ENCODE data around the gene RNF212.

DNA sequence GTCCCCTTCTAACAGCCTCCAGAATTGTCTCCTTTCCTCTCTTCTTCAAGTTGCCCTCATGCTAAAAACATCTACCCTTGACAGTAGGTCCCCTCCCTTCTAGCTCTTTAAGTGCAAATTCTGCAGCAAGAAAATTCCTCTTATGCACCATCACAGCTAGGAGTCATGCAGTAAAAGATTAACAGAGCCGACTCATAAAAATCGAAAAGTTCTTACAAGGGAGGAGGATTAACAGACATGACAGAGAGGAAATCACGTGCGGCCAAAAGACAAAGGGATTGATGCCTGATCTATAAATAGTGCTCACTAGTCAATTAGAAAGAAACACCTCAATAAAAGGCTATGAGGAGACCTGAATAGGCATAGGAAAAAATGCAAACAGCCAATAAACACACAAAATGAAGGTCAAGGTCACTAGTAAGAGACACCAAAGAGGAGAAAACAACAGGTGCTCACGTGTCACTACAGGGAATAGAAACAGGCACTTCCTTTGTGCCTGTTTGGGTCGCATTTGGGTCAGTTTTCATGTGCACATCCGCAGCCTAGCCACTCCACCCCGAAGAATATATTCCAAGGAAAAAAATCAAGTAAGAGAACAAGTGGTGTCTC lies 3.4 kb downstream of the RNF212 start:
- TF ChIP-seq POLR2A (IDR thresholded peaks at IDR 0.05; ENCODE audit: insufficient read depth in 1 of 2, low read depth in 2 of 2, low read length in 2 of 2) (no peak), MXI1 (IDR thresholded peaks at IDR 0.05; ENCODE audit: borderline replicate concordance, low read depth, low read length) (no peak), EP300 (IDR thresholded peaks at IDR 0.05; ENCODE audit: low read depth in 2 of 2, low read length in 2 of 2) (no peak), EP300 (CRISPR knock-in tag; IDR thresholded peaks at IDR 0.05; ENCODE audit: borderline replicate concordance) (no peak), RXRB (CRISPR knock-in tag; IDR thresholded peaks at IDR 0.05; ENCODE audit: borderline replicate concordance) (no peak), JUND (CRISPR knock-in tag; IDR thresholded peaks at IDR 0.05) (no peak), ELF1 (CRISPR knock-in tag; IDR thresholded peaks at IDR 0.05) (no peak), ZNF468 (CRISPR knock-in tag; IDR thresholded peaks at IDR 0.05) (no peak), ZNF781 (CRISPR knock-in tag; IDR thresholded peaks at IDR 0.05; ENCODE audit: borderline replicate concordance, not compliant biosample characterization) (no peak), RAD21 (CRISPR knock-in tag; IDR thresholded peaks at IDR 0.05) (no peak), SETDB1 (CRISPR knock-in tag; IDR thresholded peaks at IDR 0.05; ENCODE audit: borderline replicate concordance) (no peak)
- TF ChIP-seq, protein P1, sequence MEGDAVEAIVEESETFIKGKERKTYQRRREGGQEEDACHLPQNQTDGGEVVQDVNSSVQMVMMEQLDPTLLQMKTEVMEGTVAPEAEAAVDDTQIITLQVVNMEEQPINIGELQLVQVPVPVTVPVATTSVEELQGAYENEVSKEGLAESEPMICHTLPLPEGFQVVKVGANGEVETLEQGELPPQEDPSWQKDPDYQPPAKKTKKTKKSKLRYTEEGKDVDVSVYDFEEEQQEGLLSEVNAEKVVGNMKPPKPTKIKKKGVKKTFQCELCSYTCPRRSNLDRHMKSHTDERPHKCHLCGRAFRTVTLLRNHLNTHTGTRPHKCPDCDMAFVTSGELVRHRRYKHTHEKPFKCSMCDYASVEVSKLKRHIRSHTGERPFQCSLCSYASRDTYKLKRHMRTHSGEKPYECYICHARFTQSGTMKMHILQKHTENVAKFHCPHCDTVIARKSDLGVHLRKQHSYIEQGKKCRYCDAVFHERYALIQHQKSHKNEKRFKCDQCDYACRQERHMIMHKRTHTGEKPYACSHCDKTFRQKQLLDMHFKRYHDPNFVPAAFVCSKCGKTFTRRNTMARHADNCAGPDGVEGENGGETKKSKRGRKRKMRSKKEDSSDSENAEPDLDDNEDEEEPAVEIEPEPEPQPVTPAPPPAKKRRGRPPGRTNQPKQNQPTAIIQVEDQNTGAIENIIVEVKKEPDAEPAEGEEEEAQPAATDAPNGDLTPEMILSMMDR (CRISPR knock-in tag; IDR thresholded peaks at IDR 0.05): no peak
- TF ChIP-seq, protein P2, sequence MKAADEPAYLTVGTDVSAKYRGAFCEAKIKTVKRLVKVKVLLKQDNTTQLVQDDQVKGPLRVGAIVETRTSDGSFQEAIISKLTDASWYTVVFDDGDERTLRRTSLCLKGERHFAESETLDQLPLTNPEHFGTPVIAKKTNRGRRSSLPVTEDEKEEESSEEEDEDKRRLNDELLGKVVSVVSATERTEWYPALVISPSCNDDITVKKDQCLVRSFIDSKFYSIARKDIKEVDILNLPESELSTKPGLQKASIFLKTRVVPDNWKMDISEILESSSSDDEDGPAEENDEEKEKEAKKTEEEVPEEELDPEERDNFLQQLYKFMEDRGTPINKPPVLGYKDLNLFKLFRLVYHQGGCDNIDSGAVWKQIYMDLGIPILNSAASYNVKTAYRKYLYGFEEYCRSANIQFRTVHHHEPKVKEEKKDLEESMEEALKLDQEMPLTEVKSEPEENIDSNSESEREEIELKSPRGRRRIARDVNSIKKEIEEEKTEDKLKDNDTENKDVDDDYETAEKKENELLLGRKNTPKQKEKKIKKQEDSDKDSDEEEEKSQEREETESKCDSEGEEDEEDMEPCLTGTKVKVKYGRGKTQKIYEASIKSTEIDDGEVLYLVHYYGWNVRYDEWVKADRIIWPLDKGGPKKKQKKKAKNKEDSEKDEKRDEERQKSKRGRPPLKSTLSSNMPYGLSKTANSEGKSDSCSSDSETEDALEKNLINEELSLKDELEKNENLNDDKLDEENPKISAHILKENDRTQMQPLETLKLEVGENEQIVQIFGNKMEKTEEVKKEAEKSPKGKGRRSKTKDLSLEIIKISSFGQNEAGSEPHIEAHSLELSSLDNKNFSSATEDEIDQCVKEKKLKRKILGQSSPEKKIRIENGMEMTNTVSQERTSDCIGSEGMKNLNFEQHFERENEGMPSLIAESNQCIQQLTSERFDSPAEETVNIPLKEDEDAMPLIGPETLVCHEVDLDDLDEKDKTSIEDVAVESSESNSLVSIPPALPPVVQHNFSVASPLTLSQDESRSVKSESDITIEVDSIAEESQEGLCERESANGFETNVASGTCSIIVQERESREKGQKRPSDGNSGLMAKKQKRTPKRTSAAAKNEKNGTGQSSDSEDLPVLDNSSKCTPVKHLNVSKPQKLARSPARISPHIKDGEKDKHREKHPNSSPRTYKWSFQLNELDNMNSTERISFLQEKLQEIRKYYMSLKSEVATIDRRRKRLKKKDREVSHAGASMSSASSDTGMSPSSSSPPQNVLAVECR (CRISPR knock-in tag; IDR thresholded peaks at IDR 0.05; ENCODE audit: borderline replicate concordance): no peak
- TF ChIP-seq, protein P3, sequence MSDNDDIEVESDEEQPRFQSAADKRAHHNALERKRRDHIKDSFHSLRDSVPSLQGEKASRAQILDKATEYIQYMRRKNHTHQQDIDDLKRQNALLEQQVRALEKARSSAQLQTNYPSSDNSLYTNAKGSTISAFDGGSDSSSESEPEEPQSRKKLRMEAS (IDR thresholded peaks at IDR 0.05): no peak

Measured in HepG2 (cell line).